Renal cortical epithelial cell (primary cell): Measurements from ENCODE around the gene AURKAIP1. TPM values are rescaled to one million over a fixed set of nuclear protein-coding genes. Genes with fewer than 3 reads are reported as not detected.

Experiments
- DNase-seq: peaks from one replicate; pipeline ENCODE4 v3.0.0-alpha.2; 2011; ENCODE audit warnings: low read depth
- total RNA-seq: library from RNA; depleted of rRNA; stranded (reverse); fragments of >200 nt; gene quantifications from 2 replicates; pipeline ENCODE4 v1.2.3, GENCODE V29; 2014

The AURKAIP1 gene
- total RNA-seq, 1 donor from 2014 or later, result 75.6 TPM

GRCh38 chr1:1333551-1334241 lies 41.3 kb downstream of the AURKAIP1 start:
- no peak for DNase-seq

- no peak for DNase-seq
These were observed 42.1 kb downstream of the AURKAIP1 start for GRCh38 chr1:1332774-1333480.

GRCh38 chr1:1332031-1332755 lies 42.8 kb downstream of the AURKAIP1 start:
- DNase-seq, result no peak

- DNase-seq, result no peak
These were observed 43.7 kb downstream of the AURKAIP1 start, which contains the start of gene TAS1R3 for GRCh38 chr1:1331068-1331965. TAS1R3 (plus strand) TSS chr1:1331280; CDS start chr1:1331346, 66 bp downstream.

- no peak for DNase-seq
These were observed 44.5 kb downstream of the AURKAIP1 start for GRCh38 chr1:1330366-1331067.

GRCh38 chr1:1329304-1330210 lies 45.5 kb downstream of the AURKAIP1 start:
- no peak for DNase-seq

GRCh38 chr1:1328254-1328653 lies 46.8 kb downstream of the AURKAIP1 start:
- no peak for DNase-seq

GRCh38 chr1:1327291-1327690 lies 47.7 kb downstream of the AURKAIP1 start:
- no peak for DNase-seq

- no peak for DNase-seq
These were observed 48.9 kb downstream of the AURKAIP1 start for GRCh38 chr1:1326075-1326605.

GRCh38 chr1:1325288-1326074 lies 49.5 kb downstream of the AURKAIP1 start:
- no peak for DNase-seq

GRCh38 chr1:1324524-1325287 lies 50.3 kb downstream of the AURKAIP1 start, which contains the start of the genes CPTP and INTS11:
CPTP (plus strand) TSS chr1:1324802; CDS start chr1:1326911, 2,109 bp downstream.
INTS11 (minus strand) TSS chr1:1324660; CDS start chr1:1324608, 52 bp downstream.
- DNase-seq, result peak; percentile 75

- no peak for DNase-seq
These were observed 50.9 kb downstream of the AURKAIP1 start for GRCh38 chr1:1324084-1324523.

Other genes starting within 250 kb of the AURKAIP1 start
- gene TTLL10, start 201.3 kb downstream of the AURKAIP1 start, total RNA-seq, result 0.15 TPM in 1 of 2 replicates, not detected in the other
- 0.50 TPM in 1 of 2 replicates, not detected in the other for gene TNFRSF18, start 168.6 kb downstream of the AURKAIP1 start, total RNA-seq
- not detected in 2 replicates for gene TNFRSF4, start 161.1 kb downstream of the AURKAIP1 start, total RNA-seq
- 76.6 and 207 TPM in 2 replicates for gene SDF4, start 143.2 kb downstream of the AURKAIP1 start, total RNA-seq
- gene B3GALT6, start 143.0 kb downstream of the AURKAIP1 start, total RNA-seq, result 33.9 and 48.8 TPM in 2 replicates
- gene C1QTNF12, start 128.5 kb downstream of the AURKAIP1 start, total RNA-seq, result 0.40 TPM in 1 of 2 replicates, not detected in the other
- gene UBE2J2, start 101.4 kb downstream of the AURKAIP1 start, total RNA-seq, result 48.6 and 50.2 TPM in 2 replicates
- gene SCNN1D, start 94.8 kb downstream of the AURKAIP1 start, total RNA-seq, result 0.52 and 1.9 TPM in 2 replicates
- 24.8 and 34.6 TPM in 2 replicates for gene ACAP3, start 67.3 kb downstream of the AURKAIP1 start, total RNA-seq
- gene PUSL1, start 66.6 kb downstream of the AURKAIP1 start, total RNA-seq, result 14.2 and 24.0 TPM in 2 replicates
- gene INTS11, start 50.5 kb downstream of the AURKAIP1 start, total RNA-seq, result 35.8 and 57.5 TPM in 2 replicates
- gene CPTP, start 50.4 kb downstream of the AURKAIP1 start, total RNA-seq, result 13.0 and 20.4 TPM in 2 replicates
- gene TAS1R3, start 43.9 kb downstream of the AURKAIP1 start, total RNA-seq, result 0.15 and 0.17 TPM in 2 replicates
- 70.8 and 91.0 TPM in 2 replicates for gene DVL1, start 25.8 kb downstream of the AURKAIP1 start, total RNA-seq
- 24.7 and 35.6 TPM in 2 replicates for gene MXRA8, start 16.7 kb downstream of the AURKAIP1 start, total RNA-seq
- gene CCNL2, start 24.1 kb upstream of the AURKAIP1 start, total RNA-seq, result 71.0 and 155 TPM in 2 replicates
- 72.1 and 79.5 TPM in 2 replicates for gene MRPL20, start 32.1 kb upstream of the AURKAIP1 start, total RNA-seq
- gene ANKRD65, start 46.1 kb upstream of the AURKAIP1 start, total RNA-seq, result 0.10 and 0.17 TPM in 2 replicates
- 14.4 and 19.1 TPM in 2 replicates for gene VWA1, start 60.5 kb upstream of the AURKAIP1 start, total RNA-seq
- gene ATAD3C, start 74.5 kb upstream of the AURKAIP1 start, total RNA-seq, result under 0.01 and 5.2 TPM in 2 replicates
- 12.2 and 18.6 TPM in 2 replicates for gene ATAD3B, start 96.6 kb upstream of the AURKAIP1 start, total RNA-seq
- 27.0 and 42.0 TPM in 2 replicates for gene ATAD3A, start 137.0 kb upstream of the AURKAIP1 start, total RNA-seq
- 0.35 and 1.1 TPM in 2 replicates for gene TMEM240, start 165.4 kb upstream of the AURKAIP1 start, total RNA-seq
- 78.7 and 87.2 TPM in 2 replicates for gene SSU72, start 199.7 kb upstream of the AURKAIP1 start, total RNA-seq
- 0.52 and 2.4 TPM in 2 replicates for gene FNDC10, start 224.9 kb upstream of the AURKAIP1 start, total RNA-seq
- gene MIB2, start 240.3 kb upstream of the AURKAIP1 start, total RNA-seq, result 32.0 and 68.2 TPM in 2 replicates